Measurements from ENCODE around the gene SPSB4. TPM values are rescaled to one million over a fixed set of nuclear protein-coding genes. Genes with fewer than 3 reads are reported as not detected.

SPSB4 gene
- total and polyA plus RNA-seq, 4 experiments from 2014 or later = not detected

GRCh38 chr3:141060327-141060726, 9.2 kb downstream of the SPSB4 start:
- Mint-ChIP-seq H3K27me3 (peaks cover 2 to 11% of the 10 kb centered on the region in 2 donors), H3K4me1 (no peaks in the 10 kb centered on the region), H3K36me3 (no peaks in the 10 kb centered on the region), H3K27ac (no peak overlapping the region), H3K9me3 (peaks cover 0 to 6% (median 0%) of the 10 kb centered on the region in 8 donors), H3K4me3 (no peak overlapping the region)
- Histone ChIP-seq H3K9me3 (ENCODE audit: control insufficient read depth in 1 of 2, low read length in 2 of 2) (no peaks in the 10 kb centered on the region), H3K4me3 (ENCODE audit: low read length in 2 of 2) (no peak overlapping the region), H3K4me1 (ENCODE audit: insufficient read depth, low read length) (no peaks in the 10 kb centered on the region), H3K27ac (ENCODE audit: low read depth, low read length) (no peak overlapping the region), H3K36me3 (ENCODE audit: insufficient read depth, low read length) (no peaks in the 10 kb centered on the region), H3K27me3 (ENCODE audit: insufficient read depth, low read length) (no peaks in the 10 kb centered on the region)
- CTCF ChIA-PET (ENCODE audit: partially characterized antibody) = no interaction called here
- POLR2A ChIA-PET (ENCODE audit: partially characterized antibody) = no interaction called here
- DNase-seq = no peak
- intact Hi-C loops (cut with micrococcal nuclease) = no loop called here

- ChIA-PET POLR2A (ENCODE audit: partially characterized antibody) (no interaction called here), CTCF (ENCODE audit: partially characterized antibody) (no interaction called here)
Measured at GRCh38 chr3:141063831-141064230, 12.7 kb downstream of the SPSB4 start.

GRCh38 chr3:141064255-141064926, 13.2 kb downstream of the SPSB4 start:
- CTCF ChIA-PET (ENCODE audit: partially characterized antibody) = no interaction called here

More at GRCh38 chr3:141063831-141064230, 12.7 kb downstream of the SPSB4 start:
- no peak for DNase-seq
- Mint-ChIP-seq H3K9me3 (peaks cover 0 to 6% (median 0%) of the 10 kb centered on the region in 8 donors), H3K27ac (no peak overlapping the region), H3K27me3 (peaks cover 0 to 4% of the 10 kb centered on the region in 2 donors), H3K4me3 (no peak overlapping the region), H3K36me3 (no peaks in the 10 kb centered on the region), H3K4me1 (no peaks in the 10 kb centered on the region)
- intact Hi-C loops (cut with micrococcal nuclease) = no loop called here
- Histone ChIP-seq H3K27me3 (ENCODE audit: insufficient read depth, low read length) (no peaks in the 10 kb centered on the region), H3K4me3 (ENCODE audit: low read length in 2 of 2) (no peak overlapping the region), H3K9me3 (ENCODE audit: control insufficient read depth in 1 of 2, low read length in 2 of 2) (no peaks in the 10 kb centered on the region), H3K27ac (ENCODE audit: low read depth, low read length) (no peak overlapping the region), H3K4me1 (ENCODE audit: insufficient read depth, low read length) (no peaks in the 10 kb centered on the region), H3K36me3 (ENCODE audit: insufficient read depth, low read length) (no peaks in the 10 kb centered on the region)

GRCh38 chr3:141065258-141065657, 14.1 kb downstream of the SPSB4 start:
- no peak overlapping the region for H3K4me3 Mint-ChIP-seq
- Histone ChIP-seq H3K9me3 (ENCODE audit: control insufficient read depth in 1 of 2, low read length in 2 of 2) (no peaks in the 10 kb centered on the region), H3K4me1 (ENCODE audit: insufficient read depth, low read length) (no peaks in the 10 kb centered on the region), H3K27me3 (ENCODE audit: insufficient read depth, low read length) (no peaks in the 10 kb centered on the region), H3K27ac (ENCODE audit: low read depth, low read length) (no peak overlapping the region), H3K36me3 (ENCODE audit: insufficient read depth, low read length) (no peaks in the 10 kb centered on the region), H3K4me3 (ENCODE audit: low read length in 2 of 2) (no peak overlapping the region)
- DNase-seq = no peak
- peaks cover 0 to 4% of the 10 kb centered on the region in 2 donors for H3K27me3 Mint-ChIP-seq
- no peaks in the 10 kb centered on the region for H3K36me3 Mint-ChIP-seq
- H3K9me3 Mint-ChIP-seq = peaks cover 0 to 6% (median 0%) of the 10 kb centered on the region in 8 donors
- H3K4me1 Mint-ChIP-seq = no peaks in the 10 kb centered on the region
- POLR2A ChIA-PET (ENCODE audit: partially characterized antibody) = no interaction called here
- CTCF ChIA-PET (ENCODE audit: partially characterized antibody) = no interaction called here
- intact Hi-C loops (cut with micrococcal nuclease) = no loop called here
- no peak overlapping the region for H3K27ac Mint-ChIP-seq

More at GRCh38 chr3:141064255-141064926, 13.2 kb downstream of the SPSB4 start:
- Mint-ChIP-seq H3K4me3 (no peak overlapping the region), H3K27ac (no peak overlapping the region), H3K27me3 (peaks cover 0 to 4% of the 10 kb centered on the region in 2 donors), H3K4me1 (no peaks in the 10 kb centered on the region), H3K36me3 (no peaks in the 10 kb centered on the region), H3K9me3 (peaks cover 0 to 6% (median 0%) of the 10 kb centered on the region in 8 donors)
- intact Hi-C loops (cut with micrococcal nuclease) = no loop called here
- H3K36me3 ChIP-seq (ENCODE audit: insufficient read depth, low read length) = no peaks in the 10 kb centered on the region
- no peak for DNase-seq
- H3K27ac ChIP-seq (ENCODE audit: low read depth, low read length) = no peak overlapping the region
- H3K27me3 ChIP-seq (ENCODE audit: insufficient read depth, low read length) = no peaks in the 10 kb centered on the region
- no peaks in the 10 kb centered on the region for H3K9me3 ChIP-seq (ENCODE audit: control insufficient read depth in 1 of 2, low read length in 2 of 2)
- no peak overlapping the region for H3K4me3 ChIP-seq (ENCODE audit: low read length in 2 of 2)
- POLR2A ChIA-PET (ENCODE audit: partially characterized antibody) = no interaction called here
- no peaks in the 10 kb centered on the region for H3K4me1 ChIP-seq (ENCODE audit: insufficient read depth, low read length)

GRCh38 chr3:141065841-141066805, 15.0 kb downstream of the SPSB4 start:
- no peaks in the 10 kb centered on the region for H3K36me3 ChIP-seq (ENCODE audit: insufficient read depth, low read length)
- CTCF ChIA-PET (ENCODE audit: partially characterized antibody) = no interaction called here
- intact Hi-C loops (cut with micrococcal nuclease) = no loop called here
- Mint-ChIP-seq H3K27me3 (peaks cover 0 to 4% of the 10 kb centered on the region in 2 donors), H3K4me1 (no peaks in the 10 kb centered on the region), H3K27ac (no peak overlapping the region), H3K4me3 (no peak overlapping the region), H3K9me3 (peaks cover 0 to 6% (median 0%) of the 10 kb centered on the region in 8 donors), H3K36me3 (no peaks in the 10 kb centered on the region)
- no peak overlapping the region for H3K27ac ChIP-seq (ENCODE audit: low read depth, low read length)
- no peaks in the 10 kb centered on the region for H3K4me1 ChIP-seq (ENCODE audit: insufficient read depth, low read length)
- DNase-seq = no peak
- no peaks in the 10 kb centered on the region for H3K9me3 ChIP-seq (ENCODE audit: control insufficient read depth in 1 of 2, low read length in 2 of 2)
- H3K4me3 ChIP-seq (ENCODE audit: low read length in 2 of 2) = no peak overlapping the region
- POLR2A ChIA-PET (ENCODE audit: partially characterized antibody) = no interaction called here
- no peaks in the 10 kb centered on the region for H3K27me3 ChIP-seq (ENCODE audit: insufficient read depth, low read length)

- CTCF ChIA-PET (ENCODE audit: partially characterized antibody) = no interaction called here
- no peaks in the 10 kb centered on the region for H3K36me3 ChIP-seq (ENCODE audit: insufficient read depth, low read length)
- Mint-ChIP-seq H3K4me3 (no peak overlapping the region), H3K4me1 (no peaks in the 10 kb centered on the region), H3K9me3 (peaks cover 0 to 6% (median 0%) of the 10 kb centered on the region in 8 donors), H3K36me3 (no peaks in the 10 kb centered on the region), H3K27ac (no peak overlapping the region), H3K27me3 (peaks cover 0 to 4% of the 10 kb centered on the region in 2 donors)
- no peaks in the 10 kb centered on the region for H3K9me3 ChIP-seq (ENCODE audit: control insufficient read depth in 1 of 2, low read length in 2 of 2)
- POLR2A ChIA-PET (ENCODE audit: partially characterized antibody) = no interaction called here
- H3K27ac ChIP-seq (ENCODE audit: low read depth, low read length) = no peak overlapping the region
- no peak overlapping the region for H3K4me3 ChIP-seq (ENCODE audit: low read length in 2 of 2)
- no peaks in the 10 kb centered on the region for H3K4me1 ChIP-seq (ENCODE audit: insufficient read depth, low read length)
- no peaks in the 10 kb centered on the region for H3K27me3 ChIP-seq (ENCODE audit: insufficient read depth, low read length)
- intact Hi-C loops (cut with micrococcal nuclease) = no loop called here
- DNase-seq = no peak
Measured at GRCh38 chr3:141067206-141067974, 16.2 kb downstream of the SPSB4 start.

GRCh38 chr3:141070229-141070628, 19.1 kb downstream of the SPSB4 start:
- DNase-seq = no peak
- Histone ChIP-seq H3K4me3 (ENCODE audit: low read length in 2 of 2) (no peak overlapping the region), H3K9me3 (ENCODE audit: control insufficient read depth in 1 of 2, low read length in 2 of 2) (no peaks in the 10 kb centered on the region), H3K4me1 (ENCODE audit: insufficient read depth, low read length) (no peaks in the 10 kb centered on the region), H3K27me3 (ENCODE audit: insufficient read depth, low read length) (no peaks in the 10 kb centered on the region), H3K27ac (ENCODE audit: low read depth, low read length) (no peak overlapping the region), H3K36me3 (ENCODE audit: insufficient read depth, low read length) (no peaks in the 10 kb centered on the region)
- intact Hi-C loops (cut with micrococcal nuclease) = no loop called here
- peaks cover 0 to 2% (median 0%) of the 10 kb centered on the region in 4 donors for H3K4me1 Mint-ChIP-seq
- H3K36me3 Mint-ChIP-seq = no peaks in the 10 kb centered on the region
- H3K27ac Mint-ChIP-seq = no peak overlapping the region
- CTCF ChIA-PET (ENCODE audit: partially characterized antibody) = no interaction called here
- H3K27me3 Mint-ChIP-seq = no peaks in the 10 kb centered on the region
- H3K4me3 Mint-ChIP-seq = no peak overlapping the region
- POLR2A ChIA-PET (ENCODE audit: partially characterized antibody) = no interaction called here
- H3K9me3 Mint-ChIP-seq = no peaks in the 10 kb centered on the region
